ENCODE results near the gene PCDHA9.
A peak's percentile ranks its signal among the peaks of the same experiment; 100 is the strongest.
"Not testable (repeated sequence)": the region's sequence is repeated elsewhere in the genome, so short reads cannot be mapped to it uniquely, and the experiment has no call there.

PCDHA9 gene
- total RNA-seq = 0 to 0.08 (median 0) reads per million in 18 experiments

GRCh38 chr5:140848139-140849102 lies at the start of gene PCDHA9:
Gene PCDHA9 (plus strand): TSS chr5:140848382. CDS start chr5:140848496, 114 bp downstream.
- not testable (repeated sequence) for DNase-seq

GRCh38 chr5:140800816-140801493 lies 47.2 kb upstream of the PCDHA9 start, which contains the start of gene PCDHA3:
Gene PCDHA3 (plus strand): TSS chr5:140801057.
- no peak for DNase-seq

GRCh38 chr5:140801494-140801841 lies 46.7 kb upstream of the PCDHA9 start:
- no peak for DNase-seq

DNA sequence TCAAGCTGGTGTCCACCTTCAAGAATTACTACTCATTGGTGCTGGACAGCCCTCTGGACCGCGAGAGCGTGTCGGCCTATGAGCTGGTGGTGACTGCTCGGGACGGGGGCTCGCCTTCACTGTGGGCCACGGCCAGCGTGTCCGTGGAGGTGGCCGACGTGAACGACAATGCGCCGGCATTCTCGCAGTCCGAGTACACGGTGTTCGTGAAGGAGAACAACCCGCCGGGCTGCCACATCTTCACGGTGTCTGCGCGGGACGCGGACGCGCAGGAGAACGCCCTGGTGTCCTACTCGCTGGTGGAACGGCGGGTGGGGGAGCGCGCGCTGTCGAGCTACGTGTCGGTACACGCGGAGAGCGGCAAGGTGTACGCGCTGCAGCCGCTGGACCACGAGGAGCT lies 45.8 kb upstream of the PCDHA9 start:
- DNase-seq = not testable (repeated sequence)

GRCh38 chr5:140802781-140803271 lies 45.4 kb upstream of the PCDHA9 start:
- no peak for DNase-seq

DNA sequence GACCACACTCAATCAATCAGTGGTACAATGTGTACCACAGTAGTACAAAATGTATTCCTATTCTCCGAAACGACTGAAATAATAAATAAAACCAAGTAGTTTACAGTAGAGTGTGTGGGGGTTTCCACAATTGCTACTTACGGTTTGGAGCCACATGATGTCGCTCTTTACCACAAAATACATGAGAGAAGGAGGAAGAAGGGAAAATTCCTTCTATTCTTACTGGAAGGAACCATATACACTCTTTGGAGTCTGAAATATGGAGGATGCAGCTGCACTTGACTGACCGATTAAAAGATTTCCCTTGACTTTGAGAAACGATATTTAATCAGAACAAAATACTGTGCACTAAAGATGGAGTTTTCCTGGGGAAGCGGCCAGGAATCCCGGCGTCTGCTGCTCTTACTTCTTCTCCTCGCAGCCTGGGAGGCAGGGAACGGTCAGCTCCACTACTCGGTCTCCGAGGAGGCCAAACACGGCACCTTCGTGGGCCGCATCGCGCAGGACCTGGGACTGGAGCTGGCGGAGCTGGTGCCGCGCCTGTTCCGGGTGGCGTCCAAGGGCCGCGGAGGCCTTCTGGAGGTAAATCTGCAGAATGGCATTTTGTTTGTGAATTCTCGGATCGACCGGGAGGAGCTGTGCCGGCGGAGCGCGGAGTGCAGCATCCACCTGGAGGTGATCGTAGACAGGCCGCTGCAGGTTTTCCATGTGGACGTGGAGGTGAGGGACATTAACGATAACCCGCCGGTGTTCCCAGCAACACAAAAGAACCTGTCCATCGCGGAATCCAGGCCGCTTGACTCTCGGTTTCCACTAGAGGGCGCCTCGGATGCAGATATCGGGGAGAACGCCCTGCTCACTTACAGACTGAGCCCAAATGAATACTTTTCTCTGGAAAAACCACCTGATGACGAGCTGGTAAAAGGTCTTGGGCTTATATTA lies 41.1 kb upstream of the PCDHA9 start, which contains the start of gene PCDHA4:
PCDHA4 (plus strand) TSS at position 235 of the 942 bp plus-strand sequence.
- no peak for DNase-seq

GRCh38 chr5:140808241-140808888 lies 39.8 kb upstream of the PCDHA9 start:
- DNase-seq = not testable (repeated sequence)

- no peak for DNase-seq
Measured at GRCh38 chr5:140808889-140809291, 39.3 kb upstream of the PCDHA9 start.

GRCh38 chr5:140821375-140822280 lies 26.6 kb upstream of the PCDHA9 start, which contains the start of gene PCDHA5:
Gene PCDHA5 (plus strand): TSS chr5:140821613.
- DNase-seq = peak; percentile 22 to 24

DNA sequence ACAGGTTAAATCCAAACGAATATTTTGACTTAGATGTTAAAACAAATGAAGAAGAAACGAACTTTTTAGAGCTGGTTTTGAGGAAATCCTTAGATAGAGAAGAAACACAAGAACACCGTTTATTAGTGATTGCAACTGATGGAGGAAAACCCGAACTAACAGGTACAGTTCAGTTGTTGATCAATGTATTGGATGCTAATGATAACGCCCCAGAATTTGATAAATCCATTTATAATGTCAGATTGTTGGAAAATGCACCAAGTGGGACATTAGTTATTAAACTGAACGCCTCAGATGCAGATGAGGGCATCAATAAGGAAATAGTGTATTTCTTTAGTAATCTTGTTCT lies 25.9 kb upstream of the PCDHA9 start:
- DNase-seq = no peak

- not testable (repeated sequence) for DNase-seq
Measured at GRCh38 chr5:140822969-140823368, 25.2 kb upstream of the PCDHA9 start.

GRCh38 chr5:140823475-140823874 lies 24.7 kb upstream of the PCDHA9 start:
- DNase-seq = no peak

GRCh38 chr5:140827704-140828361 lies 20.3 kb upstream of the PCDHA9 start, which contains the start of gene PCDHA6:
Gene PCDHA6 (plus strand): TSS chr5:140827960. CDS start chr5:140828092, 132 bp downstream.
- no peak for DNase-seq

GRCh38 chr5:140828362-140828737 lies 19.8 kb upstream of the PCDHA9 start:
- no peak for DNase-seq

GRCh38 chr5:140829511-140830501 lies 18.4 kb upstream of the PCDHA9 start:
- DNase-seq = not testable (repeated sequence)

DNA sequence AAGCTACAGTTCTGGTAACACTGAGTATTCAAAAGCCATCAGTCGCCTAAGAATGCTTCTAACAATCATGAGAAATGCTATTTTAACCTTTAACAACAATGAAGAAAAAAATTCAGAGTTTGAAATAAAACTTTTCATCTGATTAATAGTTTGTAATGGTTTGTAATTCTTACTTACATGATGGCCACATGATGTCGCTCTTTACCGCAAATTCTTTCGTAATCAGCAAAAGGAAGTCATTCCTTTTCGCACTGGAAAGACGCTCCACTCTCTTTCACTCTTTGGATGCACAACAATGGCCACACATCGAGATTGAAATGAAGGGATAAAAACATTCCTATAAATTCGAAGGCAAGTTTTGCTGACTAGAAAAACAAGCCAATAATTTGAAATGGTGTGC lies 14.2 kb upstream of the PCDHA9 start, which contains the start of gene PCDHA7:
PCDHA7 (plus strand) TSS at position 277 of the 400 bp plus-strand sequence; CDS start at position 392, 115 bp downstream.
- no peak for DNase-seq

DNA sequence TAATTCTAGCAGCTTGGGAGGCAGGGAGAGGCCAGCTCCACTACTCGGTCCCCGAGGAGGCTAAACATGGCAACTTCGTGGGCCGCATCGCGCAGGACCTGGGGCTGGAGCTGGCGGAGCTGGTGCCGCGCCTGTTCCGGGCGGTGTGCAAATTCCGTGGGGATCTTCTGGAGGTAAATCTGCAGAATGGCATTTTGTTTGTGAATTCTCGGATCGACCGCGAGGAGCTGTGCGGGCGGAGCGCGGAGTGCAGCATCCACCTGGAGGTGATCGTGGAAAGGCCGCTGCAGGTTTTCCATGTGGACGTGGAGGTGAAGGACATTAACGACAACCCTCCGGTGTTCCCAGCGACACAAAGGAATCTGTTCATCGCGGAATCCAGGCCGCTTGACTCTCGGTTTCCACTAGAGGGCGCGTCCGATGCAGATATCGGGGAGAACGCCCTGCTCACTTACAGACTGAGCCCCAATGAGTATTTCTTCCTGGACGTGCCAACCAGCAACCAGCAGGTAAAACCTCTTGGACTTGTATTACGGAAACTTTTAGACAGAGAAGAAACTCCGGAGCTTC lies 13.7 kb upstream of the PCDHA9 start:
- DNase-seq = not testable (repeated sequence)
